Pancreas (tissue), 10 donors: ENCODE results near the gene PLA2G4D. TPM values are rescaled to one million over a fixed set of nuclear protein-coding genes. Genes with fewer than 3 reads are reported as not detected.
A peak's percentile ranks its signal among the peaks of the same experiment; 100 is the strongest.

Experiments used
- ATAC-seq, 4 donors: fragments of 200-7000 bp; cut with Tn5 transposase; one replicate each; pipeline versions ENCODE4 v1.8.0 to v1.9.1; 2020; ENCODE audit warnings: mild to moderate bottlenecking in 4 of 4, moderate library complexity in 4 of 4
- DNase-seq, 6 donors: peaks; one replicate each; pipeline ENCODE4 v3.0.0-alpha.2; 2020
- FAIRE-seq: peaks from 2 replicates; lab custom pipeline; 2012; peaks lifted over from hg19 to GRCh38; lab: Jason Lieb, UNC
- H3K27ac ChIP-seq, 4 donors: fragments of 200-600 bp; sonication (generic); 1 replicate in 3 of 4; 2 replicates in 1 of 4; pipeline versions ENCODE4 v1.5.0 to v1.8.0; 2020
- H3K27me3 ChIP-seq, 4 donors: fragments of 200-600 bp; one replicate each; pipeline ENCODE4 v1.8.0; 2021
- H3K36me3 ChIP-seq, 3 donors: fragments of 200-600 bp; sonication (generic) in 1 of 3; one replicate each; pipeline versions ENCODE4 v1.5.0 to v1.8.0; 2020 to 2021
- H3K4me1 ChIP-seq, 3 donors: fragments of 200-600 bp; one replicate each; pipeline ENCODE4 v1.8.0; 2021
- H3K4me3 ChIP-seq, 4 donors: fragments of 200-600 bp; sonication (generic) in 2 of 4; one replicate each; pipeline versions ENCODE4 v1.5.0 to v1.8.0; 2020 to 2021
- H3K9me3 ChIP-seq, 4 donors: fragments of 200-600 bp; one replicate each; pipeline ENCODE4 v1.8.0; 2021
- CTCF ChIP-seq, 4 donors: fragments of 200-600 bp; sonication (generic) in 3 of 4; IDR thresholded peaks; one replicate each; pipeline versions ENCODE4 v1.5.0 to v1.8.0; 2021; ENCODE audit warnings: antibody characterized with exemption in 4 of 4
- WGBS, 2 donors: extraction: QIAGEN DNeasy Blood & Tissue Kit; methylation state at CpG; one replicate each; pipeline ENCODE4 v1.1.7; 2013; 5-methylcytosine and 5-hydroxymethylcytosine counted together
- intact Hi-C, 3 donors: fragments of 100-400 bp; cut with DNase I; formaldehyde crosslinking; loops; one replicate each; pipeline versions ENCODE4 v1.11.1 to v1.14.2; 2022
- polyA plus RNA-seq, 2 donors: library from polyadenylated mRNA; stranded (reverse); fragments of 200-250 nt; gene quantifications; one replicate each; pipeline ENCODE4 v1.2.3, GENCODE V29; 2013
- total RNA-seq, 6 donors: library from RNA; stranded (reverse); fragmentation: NEBNext Ultra II Directional in 4 of 6; extraction: Animal tissue kit (Norgen Biotek cat#: 25700) in 4 of 6; gene quantifications; one replicate each; pipeline versions ENCODE4 v1.2.1 to v1.2.4, GENCODE V29; 2021 to 2023
- donor health status: healthy with polysubstance abuse.
- donor health status: DM: no; HTN: no; CAD: no; lungs with moderate emphysema.
- donor health status: DM: no; HTN: no; CAD: no.
- donor health status: control.
- donor health status: control.
- donor health status: Bipolar disorder and iron deficiency.
- donor health status: DM: yes; HTN: yes; CAD: no.
- donor health status: DM: no; HTN: no; CAD: no.
- donor health status: DM: no; HTN: no; CAD: no.
- donor health status: DM: yes; HTN: yes; CAD: no.

The PLA2G4D gene
- total and polyA plus RNA-seq, 8 donors = 0.04 to 0.31 (median 0.07) TPM; not detected in 4

- Histone ChIP-seq H3K4me3 (no peak overlapping the region), H3K9me3 (no peaks in the 10 kb centered on the region), H3K36me3 (no peaks in the 10 kb centered on the region), H3K27me3 (no peaks in the 10 kb centered on the region), H3K4me1 (peaks cover 0 to 8% (median 0%) of the 10 kb centered on the region in 3 donors), H3K27ac (no peak overlapping the region)
- peak in 2 of 4 donors; percentile 48 to 61 for ATAC-seq
- intact Hi-C loops = no loop called here
- FAIRE-seq = no peak
- 45 to 47% methylated on average over 8 of the region's 8 CpGs for WGBS, 2 donors
- TF ChIP-seq CTCF (IDR thresholded peaks at IDR 0.05) = no peak
- DNase-seq = peak in 5 of 6 donors; percentile 42 to 83 (median 70)
Observed at GRCh38 chr15:42037656-42038055, 56.7 kb downstream of the PLA2G4D start.

GRCh38 chr15:42036966-42037365 lies 57.4 kb downstream of the PLA2G4D start:
- no peaks in the 10 kb centered on the region for H3K36me3 ChIP-seq
- intact Hi-C loops = no loop called here
- H3K4me3 ChIP-seq = no peak overlapping the region
- H3K9me3 ChIP-seq = no peaks in the 10 kb centered on the region
- no peaks in the 10 kb centered on the region for H3K27me3 ChIP-seq
- H3K4me1 ChIP-seq = peaks cover 0 to 8% (median 0%) of the 10 kb centered on the region in 3 donors
- no peak for FAIRE-seq
- peak in 1 of 6 donors; percentile 11 for DNase-seq
- no peak for TF ChIP-seq CTCF (IDR thresholded peaks at IDR 0.05)
- 90 to 91% methylated on average over 9 of the region's 9 CpGs for WGBS, 2 donors
- no peak overlapping the region for H3K27ac ChIP-seq
- ATAC-seq = peak in 1 of 4 donors; percentile 23

- Histone ChIP-seq H3K36me3 (no peaks in the 10 kb centered on the region), H3K4me1 (peaks cover 0 to 8% (median 0%) of the 10 kb centered on the region in 3 donors), H3K9me3 (no peaks in the 10 kb centered on the region), H3K4me3 (no peak overlapping the region), H3K27ac (no peak overlapping the region), H3K27me3 (no peaks in the 10 kb centered on the region)
- no peak for FAIRE-seq
- no peak for DNase-seq
- intact Hi-C loops = no loop called here
- TF ChIP-seq CTCF (IDR thresholded peaks at IDR 0.05) = no peak
- WGBS, 2 donors = 91 to 94% methylated on average over 41 to 45 of the region's 45 CpGs
- no peak for ATAC-seq
Observed at GRCh38 chr15:42036112-42036905, 58.1 kb downstream of the PLA2G4D start.

- ATAC-seq (peak in 3 of 4 donors; percentile 14 to 63 (median 44)), DNase-seq (no peak), FAIRE-seq (no peak)
- Histone ChIP-seq H3K4me3 (no peak overlapping the region), H3K4me1 (peaks cover 0 to 8% (median 0%) of the 10 kb centered on the region in 3 donors), H3K27me3 (no peaks in the 10 kb centered on the region), H3K9me3 (no peaks in the 10 kb centered on the region), H3K27ac (no peak overlapping the region), H3K36me3 (no peaks in the 10 kb centered on the region)
- intact Hi-C loops = no loop called here
- 53% methylated on average over 3 of the region's 3 CpGs for WGBS, 2 donors
- no peak for TF ChIP-seq CTCF (IDR thresholded peaks at IDR 0.05)
Observed at GRCh38 chr15:42035435-42035761, 59.0 kb downstream of the PLA2G4D start.
